ENCODE results near the gene MCAT. TPM values are rescaled to one million over a fixed set of nuclear protein-coding genes. Genes with fewer than 3 reads are reported as not detected.

The MCAT gene
- total and polyA plus RNA-seq, 2 of the 4 experiments (the other 2 are of a cell fraction) = 7.3 to 19.7 TPM

- Histone ChIP-seq H3K14ac (replicated peaks; ENCODE audit: low read depth, low read length) (no peak overlapping the region), H3K27ac (ENCODE audit: insufficient read depth, low read length) (no peak overlapping the region), H3K27me3 (ENCODE audit: control insufficient read depth, insufficient read depth, low read length) (no peaks in the 10 kb centered on the region), H3K56ac (ENCODE audit: extremely low read depth, insufficient read depth, low read length) (no peak overlapping the region), H3K79me1 (ENCODE audit: low read depth in 1 of 2, low read length in 2 of 2) (no peaks in the 10 kb centered on the region), H3K9ac (ENCODE audit: low read depth, low read length) (no peak overlapping the region), H4K91ac (ENCODE audit: insufficient read depth, low read depth, low read length) (no peak overlapping the region), H2BK5ac (ENCODE audit: low read depth, low read length, poor library complexity, severe bottlenecking) (no peak overlapping the region), H2BK120ac (ENCODE audit: low read depth, low read length) (no peak overlapping the region), H3K9me3 (ENCODE audit: control insufficient read depth, insufficient read depth, low read length) (no peaks in the 10 kb centered on the region), H3K23ac (ENCODE audit: low read depth, low read length) (no peak overlapping the region), H4K5ac (ENCODE audit: low read depth, low read length) (no peak overlapping the region), H4K20me1 (ENCODE audit: insufficient read depth, low read length) (no peaks in the 10 kb centered on the region; the same call in 1 of the 2 replicates), H2AK9ac (replicated peaks; ENCODE audit: low read depth, low read length, poor library complexity) (no peak overlapping the region), H3K36me3 (ENCODE audit: control insufficient read depth, insufficient read depth, low read length) (peaks cover 55% of the 10 kb centered on the region), H3K18ac (ENCODE audit: low read depth, low read length) (no peak overlapping the region), H2AK5ac (ENCODE audit: low read depth, low read length) (no peak overlapping the region), H4K8ac (ENCODE audit: low read depth in 2 of 2, low read length in 2 of 2) (no peak overlapping the region), H3K4ac (ENCODE audit: low read depth, low read length) (no peak overlapping the region), H3K4me2 (ENCODE audit: low read depth, low read length) (no peak overlapping the region), H3K4me3 (ENCODE audit: insufficient read depth, low read depth, low read length) (no peak overlapping the region), H2BK20ac (ENCODE audit: low read depth, low read length) (no peak overlapping the region), H3K4me1 (ENCODE audit: control insufficient read depth, insufficient read depth, low read length) (no peaks in the 10 kb centered on the region), H2AFZ (replicated peaks; ENCODE audit: low read length, poor library complexity) (no peak overlapping the region), H3K9me1 (ENCODE audit: insufficient read depth, low read length) (no peaks in the 10 kb centered on the region; the same call in 1 of the 2 replicates), H2BK15ac (ENCODE audit: low read depth, low read length) (no peak overlapping the region)
- no peak for TF ChIP-seq POLR2A (IDR thresholded peaks at IDR 0.05; ENCODE audit: low read depth, low read length)
- no peak for TF ChIP-seq CEBPB (IDR thresholded peaks at IDR 0.05; ENCODE audit: low read depth, low read length)
- TF ChIP-seq ELK1 (IDR thresholded peaks at IDR 0.05; ENCODE audit: borderline replicate concordance, low read depth, low read length) = no peak
- no peak for TF ChIP-seq FOS (IDR thresholded peaks at IDR 0.05; ENCODE audit: low read depth, low read length)
- TF ChIP-seq MAZ (IDR thresholded peaks at IDR 0.05; ENCODE audit: borderline replicate concordance, low read depth, low read length) = no peak
- TF ChIP-seq NFE2L2 (IDR thresholded peaks at IDR 0.05; ENCODE audit: low read depth, low read length) = no peak
- no peak for TF ChIP-seq RAD21 (IDR thresholded peaks at IDR 0.05; ENCODE audit: low read length)
- no peak for TF ChIP-seq CTCF (conservative IDR thresholded peaks at IDR 0.05; ENCODE audit: low read depth, low read length)
- no peak for TF ChIP-seq RFX5 (IDR thresholded peaks at IDR 0.05; ENCODE audit: low read depth, low read length)
- no peak for TF ChIP-seq SMC3 (IDR thresholded peaks at IDR 0.05; ENCODE audit: low read depth, low read length)
- TF ChIP-seq RCOR1 (IDR thresholded peaks at IDR 0.05; ENCODE audit: insufficient replicate concordance, low read length) = no peak
- CTCF ChIA-PET = no interaction called here
- ATAC-seq (ENCODE audit: low read depth) = no peak
- 80% methylated on average over 1 of the region's 9 CpGs; no CpG with 5 or more reads in 1 of the 2 experiments for WGBS, 2 experiments (ENCODE audit: extremely low coverage in 2 of 2, insufficient read length in 1 of 2)
- DNase-seq = no peak
- intact Hi-C loops (cut with micrococcal nuclease) (no loop called here), dilution Hi-C loops (cut with HindIII; ENCODE audit: low sequenced_read_pairs, unreplicated experiment) (no loop called here), in situ Hi-C loops (cut with MboI; ENCODE audit: low sequenced_read_pairs) (no loop called here)
- POLR2A ChIA-PET (ENCODE audit: unreplicated experiment) = no interaction called here
- BruUV-seq (replicated peaks) = no TSS peak
Observed at GRCh38 chr22:43174941-43175531, 31.8 kb upstream of the MCAT start.

All from IMR-90 (cell line).